Left hindlimb (tissue), 1 donor: ENCODE results near the gene POLR1E.
"Not testable (repeated sequence)": the region's sequence is repeated elsewhere in the genome, so short reads cannot be mapped to it uniquely, and the experiment has no call there.

ENCODE experiments used
- DNase-seq: peaks from one replicate; pipeline ENCODE4 v3.0.0-alpha.2; 2018

Gene POLR1E

GRCh38 chr9:37507566-37508134 lies 21.9 kb downstream of the POLR1E start:
- no peak for DNase-seq

- no peak for DNase-seq
Observed at GRCh38 chr9:37508135-37508833, 22.5 kb downstream of the POLR1E start.

GRCh38 chr9:37508834-37509206 lies 23.1 kb downstream of the POLR1E start:
- DNase-seq: no peak

GRCh38 chr9:37509536-37509935 lies 23.8 kb downstream of the POLR1E start:
- DNase-seq: no peak

GRCh38 chr9:37510053-37510452 lies 24.3 kb downstream of the POLR1E start:
- not testable (repeated sequence) for DNase-seq

GRCh38 chr9:37511016-37512010 lies 25.6 kb downstream of the POLR1E start:
- DNase-seq: no peak

- no peak for DNase-seq
Observed at GRCh38 chr9:37512437-37512836, 26.7 kb downstream of the POLR1E start.

GRCh38 chr9:37514415-37514814 lies 28.7 kb downstream of the POLR1E start:
- DNase-seq: not testable (repeated sequence)

GRCh38 chr9:37514999-37515398 lies 29.3 kb downstream of the POLR1E start:
- DNase-seq: no peak

GRCh38 chr9:37515620-37516258 lies 30.0 kb downstream of the POLR1E start:
- DNase-seq: no peak

GRCh38 chr9:37517923-37518322 lies 32.2 kb downstream of the POLR1E start:
- no peak for DNase-seq

GRCh38 chr9:37520641-37521040 lies 34.9 kb downstream of the POLR1E start:
- DNase-seq: no peak

- DNase-seq: no peak
Observed at GRCh38 chr9:37521111-37521510, 35.4 kb downstream of the POLR1E start.

- no peak for DNase-seq
Observed at GRCh38 chr9:37522971-37523370, 37.2 kb downstream of the POLR1E start.

- DNase-seq: no peak
Observed at GRCh38 chr9:37523916-37524315, 38.2 kb downstream of the POLR1E start.

GRCh38 chr9:37528652-37529471 lies 43.1 kb downstream of the POLR1E start:
- DNase-seq: no peak

- DNase-seq: no peak
Observed at GRCh38 chr9:37531699-37532098, 46.0 kb downstream of the POLR1E start.

GRCh38 chr9:37534412-37534811 lies 48.7 kb downstream of the POLR1E start:
- no peak for DNase-seq

GRCh38 chr9:37534901-37535300 lies 49.2 kb downstream of the POLR1E start:
- DNase-seq: no peak

- DNase-seq: no peak
Observed at GRCh38 chr9:37538099-37538498, 52.4 kb downstream of the POLR1E start.

GRCh38 chr9:37539634-37540033 lies 53.9 kb downstream of the POLR1E start:
- no peak for DNase-seq

- DNase-seq: no peak
Observed at GRCh38 chr9:37540634-37541033, 54.9 kb downstream of the POLR1E start.
